Kidney (tissue), 14 donors: ENCODE results near the gene MAF. TPM values are rescaled to one million over a fixed set of nuclear protein-coding genes. Genes with fewer than 3 reads are reported as not detected.
A peak's percentile ranks its signal among the peaks of the same experiment; 100 is the strongest.

Experiments used
- DNase-seq, 5 donors: peaks; one replicate each; pipeline ENCODE4 v3.0.0-alpha.2; 2013 to 2020
- FAIRE-seq: peaks from 2 replicates; lab custom pipeline; 2012; peaks lifted over from hg19 to GRCh38; lab: Jason Lieb, UNC
- H3K27ac ChIP-seq, 2 donors: one replicate each; pipeline ENCODE4 v1.7.0; 2013; ENCODE audit warnings: low read depth in 2 of 2, low read length in 2 of 2, inconsistent platforms in 1 of 2
- H3K27me3 ChIP-seq: one replicate; pipeline ENCODE4 v1.7.1; 2013; ENCODE audit warnings: low read length, inconsistent platforms; ENCODE audit not compliant: control insufficient read depth, insufficient read depth
- H3K36me3 ChIP-seq, 3 donors: one replicate each; pipeline versions ENCODE4 v1.7.0 to v1.7.1; 2013; ENCODE audit warnings: low read length in 3 of 3, control low read depth in 1 of 3, inconsistent platforms in 1 of 3; ENCODE audit not compliant: insufficient read depth in 3 of 3, control insufficient read depth in 2 of 3
- H3K4me1 ChIP-seq, 3 donors: one replicate each; pipeline versions ENCODE4 v1.7.0 to v1.7.1; 2013; ENCODE audit warnings: low read length in 3 of 3, inconsistent platforms in 1 of 3, low read depth in 1 of 3; ENCODE audit not compliant: control insufficient read depth in 2 of 3, insufficient read depth in 2 of 3
- H3K4me3 ChIP-seq, 3 donors: one replicate each; pipeline versions ENCODE4 v1.7.0 to v1.8.1; 2013; ENCODE audit warnings: low read length in 3 of 3, control low read depth in 1 of 3, inconsistent platforms in 1 of 3
- H3K9ac ChIP-seq, 3 donors: one replicate each; pipeline versions ENCODE4 v1.7.0 to v1.7.1; 2013; ENCODE audit warnings: low read length in 3 of 3, control low read depth in 1 of 3, inconsistent platforms in 1 of 3
- H3K9me3 ChIP-seq, 3 donors: one replicate each; pipeline versions ENCODE4 v1.7.0 to v1.7.1; 2013; ENCODE audit warnings: low read length in 3 of 3, control low read depth in 1 of 3, inconsistent platforms in 1 of 3; ENCODE audit not compliant: control insufficient read depth in 2 of 3, insufficient read depth in 1 of 3
- CTCF ChIP-seq: IDR thresholded peaks from 3 replicates; pipeline ENCODE4 v1.5.1; 2012; ENCODE audit warnings: mild to moderate bottlenecking, moderate library complexity, borderline replicate concordance; ENCODE audit not compliant: insufficient read depth; ENCODE audit errors: extremely low read depth
- intact Hi-C: fragments of 100-400 bp; cut with DNase I; formaldehyde crosslinking; loops from one replicate; pipeline ENCODE4 v1.11.1; 2022
- polyA plus RNA-seq: library from polyadenylated mRNA; stranded (reverse); fragments of 350-450 nt; fragmentation: Illumina TruSeq; extraction: RNeasy Lipid Tissue Mini Kit (QIAGEN cat#74804); gene quantifications from one replicate; pipeline ENCODE4 v1.2.3, GENCODE V29; 2014; ENCODE audit warnings: low read depth, low replicate concordance; ENCODE audit not compliant: insufficient read depth
- total RNA-seq: library from RNA; stranded (reverse); fragmentation: NEBNext Ultra II Directional; extraction: Animal tissue kit (Norgen Biotek cat#: 25700); gene quantifications from one replicate; pipeline ENCODE4 v1.2.1, GENCODE V29; 2021
- donor health status: control.
- donor health status: control.
- donor health status: control.
- donor health status: control.
- donor health status: control.
- donor health status: DM: yes; HTN: yes; CAD: no.
- donor health status: Normal renal cell carcinoma (clear cell type).

Gene MAF
- total and polyA plus RNA-seq, 2 donors from 2014 or later: 47.1 to 70.1 TPM

GRCh38 chr16:79598063-79598347, 2.5 kb downstream of the MAF start:
- Histone ChIP-seq H3K4me3 (peak overlapping the region; percentile 92 to 97 (median 94)), H3K27ac (peak overlapping the region; percentile 48 to 94), H3K36me3 (peaks cover 0 to 10% (median 0%) of the 10 kb centered on the region in 3 donors), H3K9ac (peak overlapping the region; percentile 38 to 92 (median 58)), H3K9me3 (no peaks in the 10 kb centered on the region), H3K27me3 (no peaks in the 10 kb centered on the region), H3K4me1 (peaks cover 0 to 7% (median 2%) of the 10 kb centered on the region in 3 donors)
- peak in 1 of 5 donors; percentile 52 for DNase-seq
- no peak for FAIRE-seq
- intact Hi-C loops: no loop called here
- no peak for TF ChIP-seq CTCF

GRCh38 chr16:79597277-79598062, 3.1 kb downstream of the MAF start:
- intact Hi-C loops: no loop called here
- H3K36me3 ChIP-seq: peaks cover 0 to 10% (median 0%) of the 10 kb centered on the region in 3 donors
- H3K4me3 ChIP-seq: peak overlapping the region; percentile 92 to 97 (median 94)
- H3K9ac ChIP-seq: peak overlapping the region; percentile 38 to 92 (median 58)
- no peak for TF ChIP-seq CTCF
- no peaks in the 10 kb centered on the region for H3K27me3 ChIP-seq
- peaks cover 0 to 4% (median 2%) of the 10 kb centered on the region in 3 donors for H3K4me1 ChIP-seq
- no peak for FAIRE-seq
- no peaks in the 10 kb centered on the region for H3K9me3 ChIP-seq
- peak overlapping the region; percentile 48 to 94 for H3K27ac ChIP-seq
- peak in 2 of 5 donors; percentile 53 to 59 for DNase-seq

GRCh38 chr16:79595931-79596450, 4.5 kb downstream of the MAF start:
- peak overlapping the region; percentile 43 to 63 for H3K27ac ChIP-seq
- no peaks in the 10 kb centered on the region for H3K9me3 ChIP-seq
- no peak for DNase-seq
- H3K4me3 ChIP-seq: peak overlapping the region; percentile 92 to 97 (median 94)
- peaks cover 0 to 4% (median 2%) of the 10 kb centered on the region in 3 donors for H3K4me1 ChIP-seq
- H3K9ac ChIP-seq: peak overlapping the region; percentile 39 to 92 (median 46)
- FAIRE-seq: no peak
- TF ChIP-seq CTCF: no peak
- H3K36me3 ChIP-seq: peaks cover 0 to 10% (median 0%) of the 10 kb centered on the region in 3 donors
- H3K27me3 ChIP-seq: no peaks in the 10 kb centered on the region
- intact Hi-C loops: no loop called here
